GM20000 (cell line): ENCODE measurements around the gene KLF4.
"Not testable (repeated sequence)": the region's sequence is repeated elsewhere in the genome, so short reads cannot be mapped to it uniquely, and the experiment has no call there.

Experiments used
- DNase-seq: peaks from one replicate; pipeline ENCODE4 v3.0.0; 2012; ENCODE audit warnings: low spot score
- CTCF ChIP-seq: IDR thresholded peaks from 2 replicates; pipeline ENCODE4 v1.5.1; 2012; ENCODE audit warnings: mild to moderate bottlenecking, control low read depth; ENCODE audit errors: extremely low read depth, missing control alignments

The KLF4 gene

GRCh38 chr9:107491081-107492053 lies 1.8 kb upstream of the KLF4 start:
- DNase-seq: no peak
- no peak for TF ChIP-seq CTCF

GRCh38 chr9:107490606-107490970 lies 1.0 kb upstream of the KLF4 start:
- DNase-seq: not testable (repeated sequence)

GRCh38 chr9:107489144-107489673 lies 360 bp downstream of the KLF4 start:
- TF ChIP-seq CTCF: no peak
- DNase-seq: peak; percentile 46

GRCh38 chr9:107488375-107489143 lies 1.0 kb downstream of the KLF4 start:
- no peak for TF ChIP-seq CTCF
- peak; percentile 53 for DNase-seq

- peak; percentile 52 for DNase-seq
- peak; percentile 16 for TF ChIP-seq CTCF
Measured at GRCh38 chr9:107487521-107488374, 1.8 kb downstream of the KLF4 start.

- TF ChIP-seq CTCF: no peak
- DNase-seq: no peak
Measured at GRCh38 chr9:107486674-107487520, 2.7 kb downstream of the KLF4 start.
